Activated CD4-positive, alpha-beta memory T cell treated with anti-CD3 and anti-CD28 coated beads for 36 hours (primary cell): Measurements from ENCODE around the gene SLC4A4. TPM values are rescaled to one million over a fixed set of nuclear protein-coding genes. Genes with fewer than 3 reads are reported as not detected.

Experiments
- CTCF ChIA-PET: fragments of 350-600 bp; sonication (Branson Sonifier 250); formaldehyde crosslinking; loops from one replicate; lab custom pipeline; 2021; ENCODE audit warnings: antibody characterized with exemption, inconsistent platforms; lab: Charles Lee
- POLR2A ChIA-PET: fragments of 350-600 bp; sonication (Branson Sonifier 250); formaldehyde crosslinking; loops from one replicate; lab custom pipeline; 2021; ENCODE audit warnings: antibody characterized with exemption; lab: Charles Lee
- DNase-seq: peaks from one replicate; pipeline ENCODE4 v3.0.0-alpha.2; 2020
- H3K27ac Mint-ChIP-seq: one replicate; pipeline ENCODE4 v1.8.0; 2021; ENCODE audit warnings: mixed read lengths
- H3K27me3 Mint-ChIP-seq: one replicate; pipeline ENCODE4 v1.8.0; 2021; ENCODE audit warnings: mixed read lengths
- H3K36me3 Mint-ChIP-seq: one replicate; pipeline ENCODE4 v1.8.0; 2021; ENCODE audit warnings: mixed read lengths
- H3K4me1 Mint-ChIP-seq: one replicate; pipeline ENCODE4 v1.8.0; 2021; ENCODE audit warnings: low read depth, mixed read lengths
- H3K4me3 Mint-ChIP-seq: one replicate; pipeline ENCODE4 v1.8.0; 2021; ENCODE audit warnings: mild to moderate bottlenecking, mixed read lengths
- H3K9me3 Mint-ChIP-seq: one replicate; pipeline ENCODE4 v1.8.0; 2021; ENCODE audit warnings: mixed read lengths
- intact Hi-C: fragments of 100-400 bp; cut with micrococcal nuclease; formaldehyde crosslinking; loops from one replicate; pipeline ENCODE4 v1.15.1; 2023
- total RNA-seq, 2 experiments: library from RNA; stranded (reverse); gene quantifications; one replicate each; pipeline ENCODE4 v1.2.3, GENCODE V29; 2021

Gene SLC4A4
- total RNA-seq, 2 experiments from 2014 or later = 0.43 to 0.51 TPM

- no peaks in the 10 kb centered on the region for H3K4me1 Mint-ChIP-seq
- DNase-seq = no peak
- ChIA-PET CTCF (no interaction called here), POLR2A (no interaction called here)
- intact Hi-C loops = no loop called here
- H3K27me3 Mint-ChIP-seq = no peaks in the 10 kb centered on the region
- H3K9me3 Mint-ChIP-seq = no peaks in the 10 kb centered on the region
- no peak overlapping the region for H3K4me3 Mint-ChIP-seq
- no peak overlapping the region for H3K27ac Mint-ChIP-seq
- no peaks in the 10 kb centered on the region for H3K36me3 Mint-ChIP-seq
Observed at GRCh38 chr4:71497078-71497477, 158.3 kb downstream of the SLC4A4 start.

GRCh38 chr4:71498002-71498401 lies 159.2 kb downstream of the SLC4A4 start:
- Mint-ChIP-seq H3K27ac (no peak overlapping the region), H3K4me1 (no peaks in the 10 kb centered on the region), H3K4me3 (no peak overlapping the region), H3K36me3 (no peaks in the 10 kb centered on the region), H3K9me3 (no peaks in the 10 kb centered on the region), H3K27me3 (no peaks in the 10 kb centered on the region)
- POLR2A ChIA-PET = no interaction called here
- intact Hi-C loops = no loop called here
- no peak for DNase-seq
- CTCF ChIA-PET = no interaction called here

- intact Hi-C loops = no loop called here
- ChIA-PET CTCF (no interaction called here), POLR2A (no interaction called here)
- Mint-ChIP-seq H3K36me3 (no peaks in the 10 kb centered on the region), H3K9me3 (no peaks in the 10 kb centered on the region), H3K4me1 (no peaks in the 10 kb centered on the region), H3K27ac (no peak overlapping the region), H3K4me3 (no peak overlapping the region), H3K27me3 (no peaks in the 10 kb centered on the region)
- DNase-seq = no peak
Observed at GRCh38 chr4:71498625-71499024, 159.8 kb downstream of the SLC4A4 start.

DNA sequence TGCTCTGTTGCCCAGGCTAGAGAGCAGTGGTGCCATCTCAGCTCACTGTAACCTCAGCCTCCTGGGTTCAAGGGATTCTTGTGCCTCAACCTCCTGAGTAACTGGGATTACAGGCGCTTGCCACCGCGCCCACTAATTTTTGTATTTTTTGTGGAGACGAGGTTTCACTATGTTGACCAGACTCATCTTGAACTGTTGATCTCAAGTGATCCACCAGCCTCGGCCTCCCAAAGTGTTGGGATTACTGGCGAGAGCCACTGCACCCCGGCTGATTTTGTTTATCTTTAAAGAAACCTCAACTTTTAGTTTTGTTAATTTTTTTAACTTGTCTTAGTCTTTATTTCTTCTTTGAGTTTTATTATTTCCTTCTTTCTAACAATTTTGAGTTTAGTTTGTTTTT lies 163.2 kb downstream of the SLC4A4 start:
- no peaks in the 10 kb centered on the region for H3K36me3 Mint-ChIP-seq
- H3K4me1 Mint-ChIP-seq = no peaks in the 10 kb centered on the region
- no peak for DNase-seq
- intact Hi-C loops = no loop called here
- POLR2A ChIA-PET = no interaction called here
- no peak overlapping the region for H3K4me3 Mint-ChIP-seq
- CTCF ChIA-PET = no interaction called here
- H3K27me3 Mint-ChIP-seq = peaks cover 3% of the 10 kb centered on the region
- H3K27ac Mint-ChIP-seq = no peak overlapping the region
- peaks cover 2% of the 10 kb centered on the region for H3K9me3 Mint-ChIP-seq

GRCh38 chr4:71518283-71518989 lies 179.6 kb downstream of the SLC4A4 start:
- Mint-ChIP-seq H3K9me3 (no peaks in the 10 kb centered on the region), H3K36me3 (no peaks in the 10 kb centered on the region), H3K4me1 (no peaks in the 10 kb centered on the region), H3K4me3 (no peak overlapping the region), H3K27me3 (peaks cover 2% of the 10 kb centered on the region), H3K27ac (no peak overlapping the region)
- ChIA-PET CTCF (no interaction called here), POLR2A (no interaction called here)
- intact Hi-C loops = no loop called here
- no peak for DNase-seq

- H3K27ac Mint-ChIP-seq = no peak overlapping the region
- no peak for DNase-seq
- H3K4me1 Mint-ChIP-seq = no peaks in the 10 kb centered on the region
- no peaks in the 10 kb centered on the region for H3K36me3 Mint-ChIP-seq
- intact Hi-C loops = no loop called here
- no peak overlapping the region for H3K4me3 Mint-ChIP-seq
- H3K9me3 Mint-ChIP-seq = no peaks in the 10 kb centered on the region
- ChIA-PET POLR2A (no interaction called here), CTCF (no interaction called here)
- peaks cover 2% of the 10 kb centered on the region for H3K27me3 Mint-ChIP-seq
Observed at GRCh38 chr4:71520308-71520707, 181.5 kb downstream of the SLC4A4 start.

DNA sequence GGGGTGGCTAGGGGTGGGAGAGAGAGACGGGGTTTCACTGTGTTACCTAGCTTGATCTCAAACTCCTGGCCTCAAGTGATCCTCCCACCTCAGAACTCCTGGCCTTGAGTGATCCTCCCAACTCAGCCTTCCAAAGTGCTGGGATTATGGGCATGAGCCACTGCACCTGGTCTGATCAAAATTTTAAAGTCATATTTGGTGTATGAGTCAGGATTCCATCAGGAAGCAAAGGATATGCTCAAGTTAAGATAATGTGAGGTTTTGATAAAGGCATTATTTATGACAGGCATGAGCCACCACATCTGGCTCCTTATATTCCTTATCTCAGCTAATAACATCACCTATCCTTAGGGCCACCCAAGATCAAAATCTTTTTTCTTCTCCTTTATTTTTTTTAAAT lies 182.0 kb downstream of the SLC4A4 start:
- Mint-ChIP-seq H3K36me3 (no peaks in the 10 kb centered on the region), H3K9me3 (no peaks in the 10 kb centered on the region), H3K4me1 (no peaks in the 10 kb centered on the region), H3K27me3 (peaks cover 2% of the 10 kb centered on the region), H3K4me3 (no peak overlapping the region), H3K27ac (no peak overlapping the region)
- DNase-seq = no peak
- ChIA-PET POLR2A (no interaction called here), CTCF (no interaction called here)
- intact Hi-C loops = no loop called here

DNA sequence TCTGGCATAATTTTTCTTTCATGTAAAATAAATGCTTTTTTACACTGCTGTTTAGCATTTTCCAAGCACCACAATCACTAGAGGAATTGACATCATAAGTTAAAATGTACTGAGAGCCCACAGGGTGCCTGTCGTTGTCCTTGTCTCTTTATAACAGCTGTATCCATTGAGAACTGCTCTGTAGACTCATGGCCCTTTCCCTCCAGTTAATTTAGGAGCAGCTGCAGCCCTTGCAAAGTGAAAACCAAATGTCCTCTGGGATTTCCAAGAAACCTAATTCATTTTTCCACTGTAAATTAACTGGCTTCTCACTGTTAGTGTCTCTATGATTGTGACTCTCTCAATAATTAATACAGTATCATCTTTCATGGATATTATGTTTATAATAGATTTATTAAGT lies 185.9 kb downstream of the SLC4A4 start:
- Mint-ChIP-seq H3K9me3 (no peaks in the 10 kb centered on the region), H3K4me1 (no peaks in the 10 kb centered on the region), H3K27me3 (no peaks in the 10 kb centered on the region), H3K36me3 (no peaks in the 10 kb centered on the region), H3K4me3 (no peak overlapping the region), H3K27ac (no peak overlapping the region)
- DNase-seq = no peak
- intact Hi-C loops = no loop called here
- CTCF ChIA-PET = no interaction called here
- POLR2A ChIA-PET = no interaction called here

DNA sequence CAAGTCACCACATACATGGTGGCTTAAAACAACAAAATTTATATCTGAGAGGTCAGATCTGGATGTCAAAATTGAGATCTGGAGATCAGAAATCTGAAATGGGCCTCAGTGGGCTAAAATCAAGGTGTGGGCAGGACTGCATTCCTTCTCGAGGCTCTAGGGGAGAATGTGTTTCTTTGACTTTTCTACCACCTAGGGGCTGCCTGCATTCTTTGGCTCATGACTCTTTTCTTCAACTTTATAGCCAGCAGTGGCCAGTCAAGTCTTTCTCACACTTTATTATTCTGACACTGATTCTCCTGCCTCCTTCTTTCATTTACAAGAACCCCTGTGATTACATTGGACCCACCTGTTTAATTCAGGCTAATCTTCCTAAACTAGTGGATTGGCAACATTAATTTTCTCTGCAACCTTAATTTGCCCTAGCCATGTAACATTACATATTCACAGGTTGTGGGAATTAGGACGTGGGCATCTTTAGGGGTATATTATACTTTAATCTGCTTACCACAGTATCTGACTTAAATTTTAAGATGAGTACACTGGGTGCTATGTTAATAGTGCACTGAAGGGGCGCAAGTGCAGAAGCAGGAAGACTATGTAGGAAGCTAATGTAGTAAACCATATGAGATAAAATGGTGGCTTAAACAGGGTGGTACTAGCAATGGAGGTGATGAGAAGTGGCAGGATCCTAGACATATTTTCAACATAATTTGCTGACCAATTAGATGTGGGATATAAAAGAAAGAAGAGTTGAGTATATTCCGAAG lies 188.0 kb downstream of the SLC4A4 start:
- H3K27me3 Mint-ChIP-seq = no peaks in the 10 kb centered on the region
- CTCF ChIA-PET = no interaction called here
- H3K27ac Mint-ChIP-seq = no peak overlapping the region
- H3K4me1 Mint-ChIP-seq = no peaks in the 10 kb centered on the region
- POLR2A ChIA-PET = no interaction called here
- H3K36me3 Mint-ChIP-seq = no peaks in the 10 kb centered on the region
- no peak for DNase-seq
- H3K4me3 Mint-ChIP-seq = no peak overlapping the region
- no peaks in the 10 kb centered on the region for H3K9me3 Mint-ChIP-seq
- intact Hi-C loops = no loop called here

DNA sequence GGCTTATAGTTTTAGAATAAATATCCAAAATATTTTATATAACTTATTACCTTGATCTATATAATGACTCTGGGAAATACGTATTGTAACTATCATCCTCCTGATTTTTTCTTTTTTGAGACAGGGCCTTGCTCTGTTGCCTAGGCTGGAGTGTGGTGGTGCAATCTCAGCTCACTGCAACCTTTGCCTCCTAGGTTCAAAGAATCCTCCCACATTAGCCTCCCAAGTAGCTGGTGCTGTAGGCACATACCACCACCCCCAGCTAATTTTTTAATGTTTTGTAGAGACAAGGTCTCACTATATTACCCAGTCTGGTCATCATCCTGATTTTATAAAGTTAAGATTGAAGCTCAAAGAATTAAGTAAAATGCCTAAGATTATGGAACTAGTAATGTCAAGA lies 193.6 kb downstream of the SLC4A4 start:
- Mint-ChIP-seq H3K27ac (no peak overlapping the region), H3K36me3 (no peaks in the 10 kb centered on the region), H3K4me3 (no peak overlapping the region), H3K4me1 (no peaks in the 10 kb centered on the region), H3K27me3 (no peaks in the 10 kb centered on the region), H3K9me3 (no peaks in the 10 kb centered on the region)
- intact Hi-C loops = no loop called here
- ChIA-PET CTCF (no interaction called here), POLR2A (interaction anchor here (0.7 kb wide), 1 partner anchor 15 kb away, joined by 3 read pairs; no protein-coding TSS in a partner anchor)
- no peak for DNase-seq

- ChIA-PET POLR2A (no interaction called here), CTCF (no interaction called here)
- Mint-ChIP-seq H3K4me1 (no peaks in the 10 kb centered on the region), H3K4me3 (no peak overlapping the region), H3K27me3 (no peaks in the 10 kb centered on the region), H3K9me3 (no peaks in the 10 kb centered on the region), H3K27ac (no peak overlapping the region), H3K36me3 (no peaks in the 10 kb centered on the region)
- intact Hi-C loops = no loop called here
- DNase-seq = no peak
Observed at GRCh38 chr4:71533121-71533520, 194.3 kb downstream of the SLC4A4 start.

DNA sequence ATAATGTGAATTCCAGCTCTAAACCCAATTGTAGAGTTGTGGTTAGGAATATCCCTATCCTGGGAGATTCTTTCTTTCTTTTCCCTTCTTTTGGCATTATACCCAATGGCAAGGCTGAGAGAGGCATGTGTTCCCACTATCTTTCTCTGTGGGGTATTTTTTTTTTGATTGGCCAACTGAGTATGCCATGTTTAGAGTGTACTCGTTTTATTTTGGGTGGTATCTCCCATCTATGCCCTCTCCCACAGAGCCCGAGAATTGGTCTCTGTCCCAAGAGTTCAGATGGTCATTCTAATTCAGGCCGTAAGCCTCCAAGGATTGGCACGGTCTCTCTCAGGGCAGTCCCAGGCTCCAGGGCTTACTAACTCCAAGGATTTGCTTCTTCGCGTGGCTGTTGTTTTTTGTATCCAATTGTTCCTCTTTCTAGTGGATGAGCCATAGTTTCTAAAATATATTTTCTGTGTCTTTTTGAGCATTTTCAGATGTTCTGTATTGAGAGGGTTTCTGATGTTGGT lies 198.8 kb downstream of the SLC4A4 start:
- Mint-ChIP-seq H3K27me3 (no peaks in the 10 kb centered on the region), H3K4me3 (no peak overlapping the region), H3K9me3 (no peaks in the 10 kb centered on the region), H3K36me3 (no peaks in the 10 kb centered on the region), H3K27ac (no peak overlapping the region), H3K4me1 (no peaks in the 10 kb centered on the region)
- POLR2A ChIA-PET = no interaction called here
- no peak for DNase-seq
- CTCF ChIA-PET = no interaction called here
- intact Hi-C loops = no loop called here

DNA sequence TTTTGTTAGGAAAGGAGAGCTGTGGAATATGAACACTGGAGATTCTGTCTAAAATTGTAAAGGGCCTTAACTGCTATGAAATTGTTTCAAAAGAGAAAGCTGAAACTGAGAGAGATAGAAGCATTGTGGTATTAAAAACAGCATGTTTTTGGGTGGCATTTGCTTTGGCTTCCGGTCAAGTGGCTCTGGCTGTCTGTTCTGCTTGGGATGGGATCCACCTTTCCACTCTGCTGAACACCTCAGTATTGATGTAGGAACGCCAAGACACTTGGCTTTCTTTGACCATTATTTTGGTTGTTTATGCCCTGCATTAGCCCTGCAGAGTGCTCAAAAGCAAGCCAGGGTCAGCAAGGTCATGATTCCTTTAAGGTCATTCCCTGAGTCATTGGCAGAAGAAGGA lies 199.7 kb downstream of the SLC4A4 start:
- no peak for DNase-seq
- intact Hi-C loops = no loop called here
- no peaks in the 10 kb centered on the region for H3K9me3 Mint-ChIP-seq
- H3K4me1 Mint-ChIP-seq = no peaks in the 10 kb centered on the region
- no peak overlapping the region for H3K4me3 Mint-ChIP-seq
- no peaks in the 10 kb centered on the region for H3K36me3 Mint-ChIP-seq
- CTCF ChIA-PET = no interaction called here
- no peak overlapping the region for H3K27ac Mint-ChIP-seq
- POLR2A ChIA-PET = no interaction called here
- no peaks in the 10 kb centered on the region for H3K27me3 Mint-ChIP-seq
